Activated naive CD8-positive, alpha-beta T cell (primary cell): Measurements from ENCODE around the gene ASTN2.

ENCODE experiments used
- H3K27ac Mint-ChIP-seq: one replicate; pipeline ENCODE4 v1.8.0; 2021; ENCODE audit warnings: mixed read lengths
- H3K27me3 Mint-ChIP-seq: one replicate; pipeline ENCODE4 v1.8.0; 2021; ENCODE audit warnings: mixed read lengths
- H3K36me3 Mint-ChIP-seq: one replicate; pipeline ENCODE4 v1.8.0; 2021; ENCODE audit warnings: mixed read lengths
- H3K4me1 Mint-ChIP-seq: one replicate; pipeline ENCODE4 v1.8.0; 2021; ENCODE audit warnings: low read depth, mixed read lengths
- H3K4me3 Mint-ChIP-seq: one replicate; pipeline ENCODE4 v1.8.0; 2021; ENCODE audit warnings: mild to moderate bottlenecking, mixed read lengths
- H3K9me3 Mint-ChIP-seq: one replicate; pipeline ENCODE4 v1.8.0; 2021; ENCODE audit warnings: low read depth, mixed read lengths

Gene ASTN2

GRCh38 chr9:116437411-116438370 lies 977.2 kb downstream of the ASTN2 start:
- no peak overlapping the region for H3K27ac Mint-ChIP-seq
- H3K9me3 Mint-ChIP-seq = no peaks in the 10 kb centered on the region
- H3K4me3 Mint-ChIP-seq = no peak overlapping the region
- no peaks in the 10 kb centered on the region for H3K27me3 Mint-ChIP-seq
- peaks cover 48% of the 10 kb centered on the region for H3K36me3 Mint-ChIP-seq
- H3K4me1 Mint-ChIP-seq = no peaks in the 10 kb centered on the region

GRCh38 chr9:116436121-116436520 lies 978.7 kb downstream of the ASTN2 start:
- no peak overlapping the region for H3K27ac Mint-ChIP-seq

GRCh38 chr9:116435706-116436105 lies 979.2 kb downstream of the ASTN2 start:
- no peak overlapping the region for H3K27ac Mint-ChIP-seq
- H3K9me3 Mint-ChIP-seq = no peaks in the 10 kb centered on the region
- no peak overlapping the region for H3K4me3 Mint-ChIP-seq
- H3K36me3 Mint-ChIP-seq = peaks cover 35% of the 10 kb centered on the region
- H3K4me1 Mint-ChIP-seq = no peaks in the 10 kb centered on the region
- no peaks in the 10 kb centered on the region for H3K27me3 Mint-ChIP-seq

More at GRCh38 chr9:116436121-116436520, 978.7 kb downstream of the ASTN2 start:
- H3K4me1 Mint-ChIP-seq = no peaks in the 10 kb centered on the region
- no peaks in the 10 kb centered on the region for H3K27me3 Mint-ChIP-seq
- peaks cover 39% of the 10 kb centered on the region for H3K36me3 Mint-ChIP-seq
- H3K4me3 Mint-ChIP-seq = no peak overlapping the region
- no peaks in the 10 kb centered on the region for H3K9me3 Mint-ChIP-seq

- H3K27me3 Mint-ChIP-seq = no peaks in the 10 kb centered on the region
- no peak overlapping the region for H3K27ac Mint-ChIP-seq
- peaks cover 26% of the 10 kb centered on the region for H3K36me3 Mint-ChIP-seq
- H3K9me3 Mint-ChIP-seq = no peaks in the 10 kb centered on the region
- H3K4me3 Mint-ChIP-seq = no peak overlapping the region
- no peaks in the 10 kb centered on the region for H3K4me1 Mint-ChIP-seq
Measured at GRCh38 chr9:116434314-116434713, 980.5 kb downstream of the ASTN2 start.

GRCh38 chr9:116432051-116432450 lies 982.8 kb downstream of the ASTN2 start:
- H3K36me3 Mint-ChIP-seq = peaks cover 25% of the 10 kb centered on the region
- no peaks in the 10 kb centered on the region for H3K27me3 Mint-ChIP-seq
- H3K4me3 Mint-ChIP-seq = no peak overlapping the region
- H3K9me3 Mint-ChIP-seq = no peaks in the 10 kb centered on the region
- no peak overlapping the region for H3K27ac Mint-ChIP-seq
- H3K4me1 Mint-ChIP-seq = no peaks in the 10 kb centered on the region

- H3K36me3 Mint-ChIP-seq = peaks cover 29% of the 10 kb centered on the region
- no peaks in the 10 kb centered on the region for H3K27me3 Mint-ChIP-seq
- H3K27ac Mint-ChIP-seq = no peak overlapping the region
- H3K9me3 Mint-ChIP-seq = no peaks in the 10 kb centered on the region
- H3K4me3 Mint-ChIP-seq = no peak overlapping the region
- no peaks in the 10 kb centered on the region for H3K4me1 Mint-ChIP-seq
Measured at GRCh38 chr9:116430849-116431248, 984.0 kb downstream of the ASTN2 start.

- Mint-ChIP-seq H3K36me3 (peaks cover 38% of the 10 kb centered on the region), H3K27ac (no peak overlapping the region), H3K4me3 (no peak overlapping the region), H3K9me3 (no peaks in the 10 kb centered on the region), H3K27me3 (no peaks in the 10 kb centered on the region), H3K4me1 (no peaks in the 10 kb centered on the region)
Measured at GRCh38 chr9:116425244-116425643, 989.6 kb downstream of the ASTN2 start.

GRCh38 chr9:116423149-116423548 lies 991.7 kb downstream of the ASTN2 start:
- H3K27me3 Mint-ChIP-seq = no peaks in the 10 kb centered on the region
- peaks cover 40% of the 10 kb centered on the region for H3K36me3 Mint-ChIP-seq
- H3K27ac Mint-ChIP-seq = no peak overlapping the region

GRCh38 chr9:116422119-116422979 lies 992.5 kb downstream of the ASTN2 start:
- Mint-ChIP-seq H3K9me3 (no peaks in the 10 kb centered on the region), H3K4me3 (no peak overlapping the region), H3K36me3 (peaks cover 38% of the 10 kb centered on the region), H3K27ac (no peak overlapping the region), H3K27me3 (no peaks in the 10 kb centered on the region), H3K4me1 (no peaks in the 10 kb centered on the region)

More at GRCh38 chr9:116423149-116423548, 991.7 kb downstream of the ASTN2 start:
- Mint-ChIP-seq H3K9me3 (no peaks in the 10 kb centered on the region), H3K4me1 (no peaks in the 10 kb centered on the region), H3K4me3 (no peak overlapping the region)

- H3K4me3 Mint-ChIP-seq = no peak overlapping the region
- H3K9me3 Mint-ChIP-seq = no peaks in the 10 kb centered on the region
- H3K27ac Mint-ChIP-seq = no peak overlapping the region
- no peaks in the 10 kb centered on the region for H3K4me1 Mint-ChIP-seq
- H3K27me3 Mint-ChIP-seq = no peaks in the 10 kb centered on the region
- H3K36me3 Mint-ChIP-seq = peaks cover 37% of the 10 kb centered on the region
Measured at GRCh38 chr9:116420993-116421538, 993.8 kb downstream of the ASTN2 start.

GRCh38 chr9:116419181-116419580 lies 995.7 kb downstream of the ASTN2 start:
- Mint-ChIP-seq H3K36me3 (peaks cover 34% of the 10 kb centered on the region), H3K4me1 (no peaks in the 10 kb centered on the region), H3K27ac (no peak overlapping the region), H3K9me3 (no peaks in the 10 kb centered on the region), H3K4me3 (no peak overlapping the region), H3K27me3 (no peaks in the 10 kb centered on the region)

GRCh38 chr9:116417464-116417863 lies 997.4 kb downstream of the ASTN2 start:
- Mint-ChIP-seq H3K27me3 (no peaks in the 10 kb centered on the region), H3K9me3 (no peaks in the 10 kb centered on the region), H3K36me3 (peaks cover 38% of the 10 kb centered on the region), H3K4me1 (no peaks in the 10 kb centered on the region), H3K4me3 (no peak overlapping the region), H3K27ac (no peak overlapping the region)

- Mint-ChIP-seq H3K9me3 (no peaks in the 10 kb centered on the region), H3K36me3 (peaks cover 36% of the 10 kb centered on the region), H3K27ac (no peak overlapping the region), H3K27me3 (no peaks in the 10 kb centered on the region), H3K4me1 (no peaks in the 10 kb centered on the region), H3K4me3 (no peak overlapping the region)
Measured at GRCh38 chr9:116416421-116416820, 998.4 kb downstream of the ASTN2 start.

GRCh38 chr9:116414374-116414773 lies 1000.5 kb downstream of the ASTN2 start:
- Mint-ChIP-seq H3K36me3 (peaks cover 23% of the 10 kb centered on the region), H3K27me3 (no peaks in the 10 kb centered on the region), H3K9me3 (no peaks in the 10 kb centered on the region), H3K4me1 (no peaks in the 10 kb centered on the region), H3K4me3 (no peak overlapping the region), H3K27ac (no peak overlapping the region)

- no peaks in the 10 kb centered on the region for H3K27me3 Mint-ChIP-seq
- H3K4me3 Mint-ChIP-seq = no peak overlapping the region
- H3K9me3 Mint-ChIP-seq = no peaks in the 10 kb centered on the region
- H3K36me3 Mint-ChIP-seq = peaks cover 24% of the 10 kb centered on the region
- H3K27ac Mint-ChIP-seq = no peak overlapping the region
- H3K4me1 Mint-ChIP-seq = no peaks in the 10 kb centered on the region
Measured at GRCh38 chr9:116411506-116411905, 1003.4 kb downstream of the ASTN2 start.
